H9 (cell line): ENCODE data around the gene TMEM91. TPM values are rescaled to one million over a fixed set of nuclear protein-coding genes. Genes with fewer than 3 reads are reported as not detected.

Source experiments
- DNase-seq: peaks from one replicate; pipeline ENCODE4 v3.0.0-alpha.2; 2017
- H2AFZ ChIP-seq: one replicate; pipeline ENCODE4 v1.6.1; 2013; ENCODE audit warnings: mild to moderate bottlenecking, low read length, control low read depth, moderate library complexity
- H2AK5ac ChIP-seq: 2 replicates; pipeline ENCODE4 v1.6.1; 2013; ENCODE audit warnings: low read length, control low read depth, mixed read lengths; ENCODE audit not compliant: insufficient read length
- H2BK120ac ChIP-seq: one replicate; pipeline ENCODE4 v1.6.1; 2013; ENCODE audit warnings: low read depth, mild to moderate bottlenecking, low read length, control low read depth, inconsistent platforms; ENCODE audit not compliant: poor library complexity, severe bottlenecking
- H2BK12ac ChIP-seq: 2 replicates; pipeline ENCODE4 v1.6.1; 2013; ENCODE audit warnings: low read length, control low read depth, mixed read lengths, low read depth; ENCODE audit not compliant: insufficient read length
- H2BK15ac ChIP-seq: 2 replicates; pipeline ENCODE4 v1.6.1; 2013; ENCODE audit warnings: low read depth, low read length, control low read depth
- H2BK20ac ChIP-seq: one replicate; pipeline ENCODE4 v1.6.1; 2013; ENCODE audit warnings: low read depth, mild to moderate bottlenecking, low read length, control low read depth, inconsistent platforms; ENCODE audit not compliant: poor library complexity, severe bottlenecking
- H2BK5ac ChIP-seq: 2 replicates; pipeline ENCODE4 v1.6.1; 2013; ENCODE audit warnings: low read length, control low read depth, mixed read lengths; ENCODE audit not compliant: insufficient read length
- H3K14ac ChIP-seq: 2 replicates; pipeline ENCODE4 v1.6.1; 2013; ENCODE audit warnings: low read length, control low read depth; ENCODE audit not compliant: insufficient read depth
- H3K18ac ChIP-seq: 2 replicates; pipeline ENCODE4 v1.6.1; 2013; ENCODE audit warnings: low read depth, mild to moderate bottlenecking, mixed read lengths, low read length, control low read depth; ENCODE audit not compliant: insufficient read length
- H3K23ac ChIP-seq: 2 replicates; pipeline ENCODE4 v1.6.1; 2013; ENCODE audit warnings: low read length, control low read depth, mixed read lengths, low read depth; ENCODE audit not compliant: insufficient read length
- H3K23me2 ChIP-seq: 2 replicates; pipeline ENCODE4 v1.6.1; 2013; ENCODE audit warnings: low read depth, mild to moderate bottlenecking, mixed read lengths, low read length, control low read depth; ENCODE audit not compliant: insufficient read length, poor library complexity, severe bottlenecking
- H3K27ac ChIP-seq: 2 replicates; pipeline ENCODE4 v1.5.1; 2013; ENCODE audit warnings: low read length, control low read depth, mixed read lengths, low read depth; ENCODE audit not compliant: insufficient read length
- H3K27me3 ChIP-seq: 2 replicates; pipeline ENCODE4 v1.6.1; 2013; ENCODE audit warnings: low read length, control low read depth, inconsistent platforms; ENCODE audit not compliant: insufficient read depth
- H3K4ac ChIP-seq: 2 replicates; pipeline ENCODE4 v1.6.1; 2013; ENCODE audit warnings: low read depth, mild to moderate bottlenecking, control low read depth, inconsistent platforms, low read length, moderate library complexity
- H3K4me1 ChIP-seq: 2 replicates; pipeline ENCODE4 v1.6.1; 2013; ENCODE audit warnings: low read length, control low read depth, inconsistent platforms; ENCODE audit not compliant: insufficient read depth
- H3K4me2 ChIP-seq: 2 replicates; pipeline ENCODE4 v1.6.1; 2013; ENCODE audit warnings: low read length, control low read depth, mixed read lengths; ENCODE audit not compliant: insufficient read length, insufficient read depth
- H3K56ac ChIP-seq: 2 replicates; pipeline ENCODE4 v1.6.1; 2013; ENCODE audit warnings: low read depth, mild to moderate bottlenecking, mixed read lengths, low read length, control low read depth; ENCODE audit not compliant: insufficient read length
- H3K79me1 ChIP-seq: 2 replicates; pipeline ENCODE4 v1.6.1; 2013; ENCODE audit warnings: low read depth, mild to moderate bottlenecking, moderate library complexity, low read length, control low read depth, inconsistent platforms; ENCODE audit not compliant: insufficient read depth, poor library complexity, severe bottlenecking
- H3K79me2 ChIP-seq: 2 replicates; pipeline ENCODE4 v1.6.1; 2013; ENCODE audit warnings: low read length, control low read depth, inconsistent platforms; ENCODE audit not compliant: insufficient read depth
- H3K9ac ChIP-seq: 2 replicates; pipeline ENCODE4 v1.6.1; 2013; ENCODE audit warnings: low read length, control low read depth, mixed read lengths; ENCODE audit not compliant: insufficient read length; ENCODE audit errors: extremely low read depth
- H3K9me3 ChIP-seq: one replicate; pipeline ENCODE4 v1.6.1; 2013; ENCODE audit warnings: low read depth, low read length, inconsistent platforms; ENCODE audit not compliant: control insufficient read depth
- H3T11ph ChIP-seq: one replicate; pipeline ENCODE4 v1.6.1; 2013; ENCODE audit warnings: mild to moderate bottlenecking, low read length, control low read depth, inconsistent platforms
- H4K20me1 ChIP-seq: one replicate; pipeline ENCODE4 v1.6.1; 2013; ENCODE audit not compliant: control insufficient read depth, insufficient read length, insufficient read depth
- H4K5ac ChIP-seq: 2 replicates; pipeline ENCODE4 v1.6.1; 2013; ENCODE audit warnings: low read depth, mild to moderate bottlenecking, mixed read lengths, low read length, control low read depth; ENCODE audit not compliant: insufficient read length
- H4K8ac ChIP-seq: replicated peaks from 2 replicates; pipeline ENCODE4 v1.6.1; 2013; ENCODE audit warnings: low read length, control low read depth, mixed read lengths, low read depth; ENCODE audit not compliant: insufficient read length
- H4K91ac ChIP-seq: 2 replicates; pipeline ENCODE4 v1.6.1; 2013; ENCODE audit warnings: low read depth, mild to moderate bottlenecking, moderate library complexity, mixed read lengths, low read length, control low read depth; ENCODE audit not compliant: insufficient read length
- H3K27ac Mint-ChIP-seq, 3 experiments: 2 replicates in 2 of 3; 3 replicates in 1 of 3; pipeline ENCODE4 v1.8.0; 2020 to 2021; ENCODE audit warnings: mixed read lengths in 3 of 3, mild to moderate bottlenecking in 1 of 3, moderate library complexity in 1 of 3
- H3K27me3 Mint-ChIP-seq: 2 replicates; pipeline ENCODE4 v1.8.0; 2021; ENCODE audit warnings: low read depth, mild to moderate bottlenecking, moderate library complexity, mixed read lengths
- H3K36me3 Mint-ChIP-seq, 3 experiments: 2 replicates in 2 of 3; 3 replicates in 1 of 3; pipeline ENCODE4 v1.8.0; 2020 to 2021; ENCODE audit warnings: low read depth in 3 of 3, mixed read lengths in 3 of 3; ENCODE audit not compliant: insufficient read depth in 1 of 3
- H3K4me1 Mint-ChIP-seq, 2 experiments: 2 replicates each; pipeline ENCODE4 v1.8.0; 2020; ENCODE audit warnings: mixed read lengths in 2 of 2
- H3K4me3 Mint-ChIP-seq, 2 experiments: 2 replicates in 1 of 2; 3 replicates in 1 of 2; pipeline ENCODE4 v1.8.0; 2020 to 2021; ENCODE audit warnings: mild to moderate bottlenecking in 2 of 2, mixed read lengths in 2 of 2, moderate library complexity in 1 of 2
- H3K9me3 Mint-ChIP-seq, 2 experiments: 2 replicates in 1 of 2; 3 replicates in 1 of 2; pipeline ENCODE4 v1.8.0; 2020; ENCODE audit warnings: mild to moderate bottlenecking in 2 of 2, mixed read lengths in 2 of 2, moderate library complexity in 1 of 2
- WGBS: extraction: QIAGEN DNeasy Blood & Tissue Kit; methylation state at CpG from one replicate; pipeline ENCODE4 v1.1.7; 2013; ENCODE audit warnings: missing lambda C conversion rate, low lambda C conversion rate, mixed read lengths; ENCODE audit not compliant: insufficient read length; ENCODE audit errors: extremely low coverage; 5-methylcytosine and 5-hydroxymethylcytosine counted together
- total RNA-seq: library from RNA; stranded (reverse); gene quantifications from 2 replicates; pipeline ENCODE4 v1.2.1, GENCODE V29; 2021
- TF ChIP-seq, protein P1 (sequence below): fragments of 200-600 bp; sonication (generic); conservative IDR thresholded peaks from 3 replicates; pipeline ENCODE4 v1.8.0; 2021; ENCODE audit warnings: antibody characterized with exemption, mild to moderate bottlenecking

The TMEM91 gene
- total RNA-seq, 1 experiment from 2014 or later, result 5.7 TPM

DNA sequence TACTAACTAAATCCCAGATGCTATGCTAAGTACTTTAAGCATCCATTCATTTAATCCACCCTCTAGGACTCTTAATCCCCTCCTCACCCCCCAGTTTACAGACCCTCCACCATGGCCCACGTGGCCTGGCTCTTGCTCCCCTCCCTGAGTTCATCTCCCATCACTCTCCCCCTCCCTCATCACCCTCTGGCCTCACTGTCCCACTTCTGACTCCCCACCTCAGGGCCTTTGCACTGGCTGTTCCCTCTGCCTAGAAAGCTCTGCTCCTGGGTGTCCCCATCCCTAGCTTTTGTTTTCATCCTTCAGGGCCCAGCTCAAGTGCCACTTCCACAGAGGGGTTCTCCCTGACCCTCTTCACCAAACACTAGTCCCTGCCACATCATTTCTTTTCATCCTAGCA lies 16.6 kb upstream of the TMEM91 start:
- Histone ChIP-seq H3K23me2 (peaks cover 8% of the 10 kb centered on the region), H2BK20ac (no peak overlapping the region), H2AFZ (no peak overlapping the region), H3K27me3 (no peaks in the 10 kb centered on the region), H3K56ac (no peak overlapping the region), H3K14ac (no peak overlapping the region), H2BK15ac (no peak overlapping the region), H2AK5ac (no peak overlapping the region), H3K9ac (no peak overlapping the region), H3K18ac (no peak overlapping the region), H2BK5ac (no peak overlapping the region), H3K4me1 (no peaks in the 10 kb centered on the region), H4K5ac (no peak overlapping the region), H3T11ph (no peak overlapping the region), H2BK120ac (no peak overlapping the region), H4K20me1 (no peaks in the 10 kb centered on the region), H3K4ac (no peak overlapping the region), H3K79me2 (no peaks in the 10 kb centered on the region), H3K27ac (no peak overlapping the region), H3K79me1 (no peaks in the 10 kb centered on the region), H4K8ac (no peak overlapping the region), H3K23ac (no peak overlapping the region), H4K91ac (no peak overlapping the region), H3K9me3 (no peaks in the 10 kb centered on the region), H3K4me2 (no peak overlapping the region), H2BK12ac (no peak overlapping the region)
- peaks cover 2 to 5% of the 10 kb centered on the region in 2 experiments; a peak in 3 of 4 replicates for H3K4me1 Mint-ChIP-seq
- no peak overlapping the region for H3K4me3 Mint-ChIP-seq
- no peaks in the 10 kb centered on the region for H3K9me3 Mint-ChIP-seq
- H3K36me3 Mint-ChIP-seq, result peaks cover 0 to 10% (median 0%) of the 10 kb centered on the region in 3 experiments; a peak in 4 of 7 replicates
- TF ChIP-seq, protein P1, sequence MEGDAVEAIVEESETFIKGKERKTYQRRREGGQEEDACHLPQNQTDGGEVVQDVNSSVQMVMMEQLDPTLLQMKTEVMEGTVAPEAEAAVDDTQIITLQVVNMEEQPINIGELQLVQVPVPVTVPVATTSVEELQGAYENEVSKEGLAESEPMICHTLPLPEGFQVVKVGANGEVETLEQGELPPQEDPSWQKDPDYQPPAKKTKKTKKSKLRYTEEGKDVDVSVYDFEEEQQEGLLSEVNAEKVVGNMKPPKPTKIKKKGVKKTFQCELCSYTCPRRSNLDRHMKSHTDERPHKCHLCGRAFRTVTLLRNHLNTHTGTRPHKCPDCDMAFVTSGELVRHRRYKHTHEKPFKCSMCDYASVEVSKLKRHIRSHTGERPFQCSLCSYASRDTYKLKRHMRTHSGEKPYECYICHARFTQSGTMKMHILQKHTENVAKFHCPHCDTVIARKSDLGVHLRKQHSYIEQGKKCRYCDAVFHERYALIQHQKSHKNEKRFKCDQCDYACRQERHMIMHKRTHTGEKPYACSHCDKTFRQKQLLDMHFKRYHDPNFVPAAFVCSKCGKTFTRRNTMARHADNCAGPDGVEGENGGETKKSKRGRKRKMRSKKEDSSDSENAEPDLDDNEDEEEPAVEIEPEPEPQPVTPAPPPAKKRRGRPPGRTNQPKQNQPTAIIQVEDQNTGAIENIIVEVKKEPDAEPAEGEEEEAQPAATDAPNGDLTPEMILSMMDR, result no peak
- H3K27me3 Mint-ChIP-seq, result peaks cover 6% of the 10 kb centered on the region
- peak overlapping the region in 1 of 3 experiments; percentile 48; a peak in 1 of 7 replicates for H3K27ac Mint-ChIP-seq
- DNase-seq, result no peak
- no CpG with 5 or more reads among the region's 1 CpG for WGBS
